OCI-LY1 (cell line): Measurements from ENCODE around the gene HLA-DQA1.

Experiments used
- CTCF ChIP-seq: fragments of 200-600 bp; sonication (generic), shearing (Covaris generic); IDR thresholded peaks from 2 replicates; pipeline ENCODE4 v1.5.1; 2017; ENCODE audit warnings: mild to moderate bottlenecking, antibody characterized with exemption, low read length, moderate library complexity, mixed read lengths
- EZH2 ChIP-seq: fragments of 200-600 bp; sonication (generic), shearing (Covaris generic); IDR thresholded peaks from 2 replicates; pipeline ENCODE4 v1.8.0; 2017; ENCODE audit warnings: borderline replicate concordance, mixed run types, mild to moderate bottlenecking, antibody characterized with exemption, low read length, moderate library complexity, mixed read lengths

- TF ChIP-seq CTCF (no peak), EZH2 (no peak)
Observed at GRCh38 chr6:32638532-32639219, 1.5 kb downstream of the HLA-DQA1 start.
